22Rv1 (cell line): Measurements from ENCODE around the gene LRCH1.

ENCODE experiments used
- H3K27ac ChIP-seq: fragments of 450-650 bp; 2 replicates; pipeline ENCODE4 v1.5.1; 2017
- CTCF ChIP-seq: fragments of 450-650 bp; IDR thresholded peaks from 2 replicates; pipeline ENCODE4 v1.5.1; 2017; ENCODE audit warnings: mild to moderate bottlenecking
- ZFX ChIP-seq: fragments of 450-650 bp; IDR thresholded peaks from 2 replicates; pipeline ENCODE4 v1.6.1; 2017; ENCODE audit warnings: antibody characterized with exemption, borderline replicate concordance

The LRCH1 gene

GRCh38 chr13:46715363-46715762, 162.4 kb downstream of the LRCH1 start:
- TF ChIP-seq CTCF: no peak
- no peak for TF ChIP-seq ZFX
- no peak overlapping the region for H3K27ac ChIP-seq

- H3K27ac ChIP-seq: no peak overlapping the region
- TF ChIP-seq CTCF (no peak), ZFX (no peak)
Observed at GRCh38 chr13:46716821-46717220, 163.9 kb downstream of the LRCH1 start.

- no peak for TF ChIP-seq CTCF
- TF ChIP-seq ZFX: no peak
- H3K27ac ChIP-seq: no peak overlapping the region
Observed at GRCh38 chr13:46717275-46717674, 164.3 kb downstream of the LRCH1 start.

- TF ChIP-seq CTCF: no peak
- TF ChIP-seq ZFX: no peak
- H3K27ac ChIP-seq: no peak overlapping the region
Observed at GRCh38 chr13:46717856-46718255, 164.9 kb downstream of the LRCH1 start.

GRCh38 chr13:46720189-46720588, 167.2 kb downstream of the LRCH1 start:
- H3K27ac ChIP-seq: no peak overlapping the region
- TF ChIP-seq ZFX (no peak), CTCF (no peak)

GRCh38 chr13:46721054-46721453, 168.1 kb downstream of the LRCH1 start:
- H3K27ac ChIP-seq: no peak overlapping the region
- TF ChIP-seq CTCF: peak; percentile 72
- no peak for TF ChIP-seq ZFX

GRCh38 chr13:46726347-46726746, 173.4 kb downstream of the LRCH1 start:
- no peak for TF ChIP-seq ZFX
- TF ChIP-seq CTCF: no peak

More at GRCh38 chr13:46726347-46726746, 173.4 kb downstream of the LRCH1 start:
- no peak overlapping the region for H3K27ac ChIP-seq
